Astrocyte (in vitro differentiated cells and primary cell): Measurements from ENCODE around the gene ZNF280C.

Experiments used
- EZH2 ChIP-seq: IDR thresholded peaks from 2 replicates; pipeline ENCODE4 v1.6.1; 2012; ENCODE audit warnings: mild to moderate bottlenecking, low read length, inconsistent platforms; ENCODE audit not compliant: insufficient read depth
- TF ChIP-seq, protein P1 (sequence below): IDR thresholded peaks from 2 replicates; pipeline ENCODE4 v1.5.1; 2011; ENCODE audit warnings: low read depth, mild to moderate bottlenecking, inconsistent platforms, low read length, moderate library complexity; ENCODE audit not compliant: insufficient read depth

GRCh38 chrX:130264573-130264972 is 4.1 kb downstream of the ZNF280C start:
- TF ChIP-seq, protein P1, sequence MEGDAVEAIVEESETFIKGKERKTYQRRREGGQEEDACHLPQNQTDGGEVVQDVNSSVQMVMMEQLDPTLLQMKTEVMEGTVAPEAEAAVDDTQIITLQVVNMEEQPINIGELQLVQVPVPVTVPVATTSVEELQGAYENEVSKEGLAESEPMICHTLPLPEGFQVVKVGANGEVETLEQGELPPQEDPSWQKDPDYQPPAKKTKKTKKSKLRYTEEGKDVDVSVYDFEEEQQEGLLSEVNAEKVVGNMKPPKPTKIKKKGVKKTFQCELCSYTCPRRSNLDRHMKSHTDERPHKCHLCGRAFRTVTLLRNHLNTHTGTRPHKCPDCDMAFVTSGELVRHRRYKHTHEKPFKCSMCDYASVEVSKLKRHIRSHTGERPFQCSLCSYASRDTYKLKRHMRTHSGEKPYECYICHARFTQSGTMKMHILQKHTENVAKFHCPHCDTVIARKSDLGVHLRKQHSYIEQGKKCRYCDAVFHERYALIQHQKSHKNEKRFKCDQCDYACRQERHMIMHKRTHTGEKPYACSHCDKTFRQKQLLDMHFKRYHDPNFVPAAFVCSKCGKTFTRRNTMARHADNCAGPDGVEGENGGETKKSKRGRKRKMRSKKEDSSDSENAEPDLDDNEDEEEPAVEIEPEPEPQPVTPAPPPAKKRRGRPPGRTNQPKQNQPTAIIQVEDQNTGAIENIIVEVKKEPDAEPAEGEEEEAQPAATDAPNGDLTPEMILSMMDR, result no peak
- TF ChIP-seq EZH2, result no peak
